HG03558 (cell line): ENCODE measurements around the gene CFAP46.

Source experiments
- ATAC-seq: cut with Tn5 transposase; IDR thresholded peaks from one replicate; pipeline ENCODE4 v1.9.1; 2021; ENCODE audit warnings: moderate number of reproducible peaks; ENCODE audit not compliant: unreplicated experiment; ENCODE audit errors: extremely low read depth

Gene CFAP46

GRCh38 chr10:132946806-132947546 lies 4.6 kb upstream of the CFAP46 start:
- no peak for ATAC-seq

DNA sequence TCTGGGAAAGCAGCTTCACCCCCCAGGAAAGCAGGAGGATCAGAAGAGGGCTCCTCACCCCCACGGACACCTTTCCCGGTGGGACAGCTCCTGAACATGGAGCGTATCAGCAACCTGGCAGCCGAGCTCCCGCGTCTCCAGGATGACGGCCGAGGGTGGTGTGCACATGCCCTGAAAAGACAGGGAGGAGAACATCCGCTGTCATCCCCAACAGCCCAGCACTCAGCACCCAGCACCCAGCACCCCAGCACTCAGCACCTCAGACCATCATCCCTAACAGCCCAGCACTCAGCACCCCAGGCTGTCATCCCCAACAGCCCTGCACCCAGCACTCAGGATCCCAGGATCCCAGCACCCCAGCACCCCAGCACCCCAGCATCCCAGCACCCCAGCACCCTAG lies 3.9 kb upstream of the CFAP46 start:
- no peak for ATAC-seq

GRCh38 chr10:132945894-132946255 lies 3.5 kb upstream of the CFAP46 start:
- no peak for ATAC-seq

DNA sequence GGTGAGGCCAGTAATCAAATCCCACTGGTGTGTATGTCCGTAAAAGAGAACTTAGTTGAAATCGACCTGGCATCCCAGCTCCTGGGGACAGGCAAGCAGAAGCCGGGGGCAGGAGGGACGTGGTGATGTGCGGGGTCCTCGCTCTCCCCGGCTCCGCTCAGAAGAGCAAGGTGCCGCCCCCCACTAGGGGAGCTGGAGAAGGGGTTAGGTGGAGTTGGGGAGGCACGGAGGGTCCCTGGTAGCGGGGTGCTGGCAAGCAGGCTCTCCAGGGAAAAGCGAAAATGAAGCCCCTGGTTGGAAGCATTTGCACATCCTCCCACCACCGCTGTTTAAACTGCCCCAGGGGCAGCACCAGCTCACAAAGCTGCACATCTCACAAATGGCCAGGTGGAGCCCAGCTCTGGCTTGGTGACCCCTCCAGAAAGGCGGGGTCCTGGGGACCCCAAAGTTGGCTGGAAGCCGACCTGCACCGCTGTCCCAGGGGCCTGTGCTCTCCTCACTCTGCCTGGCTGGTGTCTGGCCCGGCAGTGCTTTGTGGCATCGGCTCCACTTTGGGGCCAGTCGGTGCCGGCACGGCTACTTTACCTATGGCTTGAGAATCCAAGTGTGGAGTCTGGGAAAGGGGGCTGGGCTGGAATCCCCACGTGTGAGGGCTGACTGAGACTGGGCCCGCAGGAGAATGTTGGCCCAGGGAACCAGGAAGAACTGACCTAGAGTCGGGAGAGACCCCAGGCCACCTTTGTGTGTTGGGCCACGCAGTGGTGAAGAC lies 2.9 kb upstream of the CFAP46 start:
- no peak for ATAC-seq

GRCh38 chr10:132944510-132944909 lies 2.1 kb upstream of the CFAP46 start:
- no peak for ATAC-seq

DNA sequence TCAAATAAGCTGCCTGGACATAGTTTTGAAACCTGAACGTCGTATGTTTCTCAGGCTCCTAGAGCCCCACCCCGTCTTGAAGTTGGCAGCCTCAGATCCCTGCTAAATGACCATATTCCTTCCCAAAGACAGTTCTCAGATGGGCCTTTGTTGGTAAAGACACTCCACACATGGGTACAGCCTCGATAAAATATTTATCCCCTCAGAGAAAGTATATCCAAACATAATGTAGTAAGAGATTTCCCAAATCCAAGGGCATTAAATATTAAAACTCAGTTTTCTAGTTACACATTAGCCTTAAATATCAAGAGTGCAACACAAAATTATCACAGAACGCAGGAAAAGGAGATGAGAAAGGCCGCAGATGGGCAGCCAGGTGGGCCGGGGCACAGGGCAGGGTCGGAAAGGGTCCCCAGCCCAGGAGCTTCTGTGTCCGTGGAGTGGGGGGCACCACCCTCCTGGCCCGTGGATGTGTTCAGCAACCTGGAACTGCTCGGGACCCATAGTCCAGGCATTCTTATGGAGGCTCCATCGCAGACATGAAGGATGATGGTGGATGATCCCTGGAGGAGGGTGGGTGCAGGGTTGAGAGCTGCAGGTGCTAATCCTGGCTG lies 1.5 kb upstream of the CFAP46 start:
- ATAC-seq: no peak

- ATAC-seq: no peak
Observed at GRCh38 chr10:132943058-132943790, 854 bp upstream of the CFAP46 start.

GRCh38 chr10:132941640-132942051 lies 724 bp downstream of the CFAP46 start:
- ATAC-seq: no peak

- no peak for ATAC-seq
Observed at GRCh38 chr10:132940791-132941465, 1.4 kb downstream of the CFAP46 start.

- no peak for ATAC-seq
Observed at GRCh38 chr10:132939957-132940790, 2.2 kb downstream of the CFAP46 start.

- ATAC-seq: no peak
Observed at GRCh38 chr10:132939378-132939955, 2.9 kb downstream of the CFAP46 start.

DNA sequence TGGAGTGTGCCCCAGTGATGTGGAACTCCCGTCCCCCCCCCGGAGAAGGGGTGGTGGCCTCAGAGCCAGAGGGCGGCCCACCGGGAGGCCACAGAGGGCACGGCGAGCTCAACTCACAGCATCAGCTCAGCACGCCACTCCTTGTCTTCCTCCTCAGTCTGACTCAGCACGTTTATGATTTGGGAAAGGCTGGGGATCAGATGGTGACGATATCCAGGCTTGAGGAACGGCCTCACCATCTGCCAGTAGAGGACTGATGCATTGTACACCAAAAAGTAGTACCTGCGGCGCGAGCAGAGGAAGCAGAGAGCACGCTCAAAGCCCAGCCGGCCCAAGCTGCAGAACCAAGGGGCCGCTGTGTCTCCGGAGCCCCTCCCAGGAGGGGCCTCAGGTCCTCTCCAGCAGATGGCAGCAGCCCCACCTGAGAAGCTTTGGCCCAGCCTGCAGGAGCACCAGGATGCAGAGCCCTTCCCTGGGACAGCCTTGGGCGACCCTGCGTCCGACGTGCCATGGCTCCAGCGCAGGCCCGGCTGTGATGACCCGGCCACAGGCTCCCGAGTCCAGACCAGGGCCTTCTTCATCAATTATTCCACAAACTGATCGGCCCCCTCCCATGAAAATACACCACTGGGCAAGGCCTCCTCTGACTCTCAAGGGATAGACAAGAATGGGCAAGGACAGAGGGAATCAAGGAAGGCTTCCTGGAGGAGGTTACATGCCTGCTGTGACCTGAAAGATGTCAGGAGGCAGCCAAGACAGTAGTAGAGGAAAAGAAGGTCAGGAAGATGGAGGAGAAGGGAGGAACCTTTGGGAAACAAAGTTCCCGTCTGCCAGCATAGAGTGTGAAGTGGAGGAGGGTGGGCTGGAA lies 3.7 kb downstream of the CFAP46 start:
- no peak for ATAC-seq

DNA sequence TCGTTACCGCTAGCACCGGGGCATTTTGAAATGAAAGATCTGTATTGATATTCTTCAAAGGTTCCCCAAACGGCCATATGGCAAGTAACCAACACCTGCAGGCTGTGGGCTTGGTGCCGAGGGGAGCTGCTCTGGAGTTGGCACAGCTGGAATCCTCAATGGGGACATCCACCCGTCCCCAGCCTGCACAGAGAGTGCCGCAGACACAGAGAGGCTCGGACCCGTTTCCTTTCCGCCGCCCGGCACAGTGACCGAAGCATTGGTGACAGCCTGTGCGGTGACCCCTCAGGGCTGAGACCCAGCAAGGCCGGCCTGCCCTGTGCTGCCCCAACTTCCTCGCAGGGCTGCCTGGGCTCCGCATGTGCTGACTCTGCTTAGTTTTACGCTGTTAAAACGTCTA lies 4.5 kb downstream of the CFAP46 start:
- no peak for ATAC-seq

GRCh38 chr10:132934953-132935352 lies 7.4 kb downstream of the CFAP46 start:
- no peak for ATAC-seq

GRCh38 chr10:132933308-132934042 lies 8.9 kb downstream of the CFAP46 start:
- ATAC-seq: no peak

GRCh38 chr10:132932461-132933307 lies 9.7 kb downstream of the CFAP46 start:
- ATAC-seq: no peak
